Karpas-422 (cell line): ENCODE measurements around the gene HORMAD2. TPM values are rescaled to one million over a fixed set of nuclear protein-coding genes. Genes with fewer than 3 reads are reported as not detected.

Experiments used
- DNase-seq: peaks from one replicate; pipeline ENCODE4 v3.0.0-alpha.2; 2015
- H2AFZ ChIP-seq: fragments of 200-600 bp; sonication (generic); 2 replicates; pipeline ENCODE4 v1.6.1; 2014; ENCODE audit warnings: antibody characterized with exemption, low read length, mixed read lengths
- H3K27ac ChIP-seq: fragments of 200-600 bp; sonication (generic); 2 replicates; pipeline ENCODE4 v1.5.1; 2014; ENCODE audit warnings: mild to moderate bottlenecking, low read length, moderate library complexity
- H3K27me3 ChIP-seq: fragments of 200-600 bp; sonication (generic); 2 replicates; pipeline ENCODE4 v1.6.1; 2014; ENCODE audit warnings: low read length, mixed read lengths
- H3K36me3 ChIP-seq: fragments of 200-600 bp; sonication (generic); 2 replicates; pipeline ENCODE4 v1.6.1; 2014; ENCODE audit warnings: low read length, mixed read lengths; ENCODE audit not compliant: insufficient read depth
- H3K4me1 ChIP-seq: fragments of 200-600 bp; sonication (generic); 2 replicates; pipeline ENCODE4 v1.6.1; 2014; ENCODE audit warnings: mild to moderate bottlenecking, low read length, mixed read lengths
- H3K4me2 ChIP-seq: fragments of 200-600 bp; sonication (generic); 2 replicates; pipeline ENCODE4 v1.6.1; 2014; ENCODE audit warnings: low read length, low read depth, mild to moderate bottlenecking; ENCODE audit not compliant: poor library complexity, severe bottlenecking
- H3K4me3 ChIP-seq: fragments of 200-600 bp; sonication (generic); 2 replicates; pipeline ENCODE4 v1.5.1; 2014; ENCODE audit warnings: mild to moderate bottlenecking, antibody characterized with exemption, low read length, mixed read lengths
- H3K79me2 ChIP-seq: fragments of 200-600 bp; sonication (generic); 2 replicates; pipeline ENCODE4 v1.6.1; 2014; ENCODE audit warnings: mild to moderate bottlenecking, low read length, mixed read lengths
- H3K9ac ChIP-seq: fragments of 200-600 bp; sonication (generic); 2 replicates; pipeline ENCODE4 v1.6.0; 2014; ENCODE audit warnings: low read length
- H3K9me2 ChIP-seq: fragments of 200-600 bp; sonication (generic), shearing (Covaris generic); replicated peaks from 2 replicates; pipeline ENCODE4 v1.6.0; 2014; ENCODE audit warnings: mild to moderate bottlenecking, low read length, moderate library complexity; ENCODE audit not compliant: insufficient read depth
- H3K9me3 ChIP-seq: fragments of 300-700, 200-600 bp; sonication (generic); 2 replicates; pipeline ENCODE4 v1.6.1; 2014; ENCODE audit warnings: low read length, mixed read lengths
- H4K20me1 ChIP-seq: fragments of 200-600 bp; sonication (generic); 2 replicates; pipeline ENCODE4 v1.6.1; 2014; ENCODE audit warnings: mild to moderate bottlenecking, antibody characterized with exemption, low read length, low read depth; ENCODE audit not compliant: insufficient read depth
- total RNA-seq: library from RNA; depleted of rRNA; stranded (reverse); fragments of >200 nt; shearing (Covaris generic); gene quantifications from 2 replicates; pipeline ENCODE4 v1.2.3, GENCODE V29; 2014; ENCODE audit warnings: low replicate concordance

Gene HORMAD2
- total RNA-seq, 1 experiment from 2014 or later, result not detected

DNA sequence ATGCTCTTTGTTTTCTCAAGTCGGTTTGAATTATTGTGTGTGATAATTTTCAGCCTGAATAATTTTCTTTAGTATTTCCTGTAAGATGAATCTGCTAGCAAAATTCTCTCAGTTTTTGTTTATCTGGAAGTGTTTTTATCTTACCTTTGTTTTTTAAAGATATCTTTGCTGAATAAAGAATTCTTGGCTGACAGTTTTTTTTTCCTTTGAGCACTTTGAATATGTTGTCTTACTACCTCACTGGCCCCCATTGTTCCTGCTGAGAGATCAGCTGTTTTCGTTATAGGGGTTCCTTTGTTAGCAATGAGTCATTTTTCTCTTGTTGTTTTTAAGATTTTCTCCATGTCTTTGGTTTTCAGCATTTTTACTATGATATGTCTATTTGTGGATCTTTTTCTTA, 63.0 kb downstream of the HORMAD2 start:
- H3K9ac ChIP-seq, result no peak overlapping the region
- DNase-seq, result no peak
- no peaks in the 10 kb centered on the region for H3K4me1 ChIP-seq
- H3K4me2 ChIP-seq, result no peak overlapping the region
- no peak overlapping the region for H3K4me3 ChIP-seq
- no peak overlapping the region for H3K27ac ChIP-seq
- no peak overlapping the region for H2AFZ ChIP-seq
- no peaks in the 10 kb centered on the region for H3K36me3 ChIP-seq
- no peaks in the 10 kb centered on the region for H4K20me1 ChIP-seq
- no peaks in the 10 kb centered on the region for H3K9me2 ChIP-seq
- no peaks in the 10 kb centered on the region for H3K27me3 ChIP-seq
- H3K9me3 ChIP-seq, result no peaks in the 10 kb centered on the region
- no peaks in the 10 kb centered on the region for H3K79me2 ChIP-seq

DNA sequence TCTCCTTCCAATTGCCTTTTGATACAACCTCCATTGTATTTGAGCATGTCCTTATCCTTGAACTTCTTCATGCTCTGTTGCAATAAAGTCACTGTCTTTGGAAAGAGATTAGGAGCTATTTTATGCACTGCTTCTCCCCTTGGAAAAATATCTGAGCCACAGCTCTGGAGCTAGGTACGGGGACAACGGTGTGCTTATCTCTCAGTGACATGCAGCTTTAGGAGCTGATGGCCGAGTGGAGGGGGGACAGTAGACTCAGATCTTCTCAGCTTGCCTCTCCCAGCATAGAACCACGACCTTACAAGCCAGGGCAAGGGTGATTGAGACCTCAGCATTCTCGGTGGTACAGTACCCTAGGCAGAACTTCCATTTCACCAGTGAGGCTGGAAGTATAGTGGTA, 64.1 kb downstream of the HORMAD2 start:
- no peaks in the 10 kb centered on the region for H3K27me3 ChIP-seq
- no peak overlapping the region for H3K9ac ChIP-seq
- H3K9me3 ChIP-seq, result no peaks in the 10 kb centered on the region
- H3K4me3 ChIP-seq, result no peak overlapping the region
- H3K79me2 ChIP-seq, result no peaks in the 10 kb centered on the region
- no peak overlapping the region for H2AFZ ChIP-seq
- no peak overlapping the region for H3K27ac ChIP-seq
- H3K4me1 ChIP-seq, result no peaks in the 10 kb centered on the region
- no peak overlapping the region for H3K4me2 ChIP-seq
- no peaks in the 10 kb centered on the region for H3K9me2 ChIP-seq
- H4K20me1 ChIP-seq, result no peaks in the 10 kb centered on the region
- DNase-seq, result no peak
- H3K36me3 ChIP-seq, result no peaks in the 10 kb centered on the region

DNA sequence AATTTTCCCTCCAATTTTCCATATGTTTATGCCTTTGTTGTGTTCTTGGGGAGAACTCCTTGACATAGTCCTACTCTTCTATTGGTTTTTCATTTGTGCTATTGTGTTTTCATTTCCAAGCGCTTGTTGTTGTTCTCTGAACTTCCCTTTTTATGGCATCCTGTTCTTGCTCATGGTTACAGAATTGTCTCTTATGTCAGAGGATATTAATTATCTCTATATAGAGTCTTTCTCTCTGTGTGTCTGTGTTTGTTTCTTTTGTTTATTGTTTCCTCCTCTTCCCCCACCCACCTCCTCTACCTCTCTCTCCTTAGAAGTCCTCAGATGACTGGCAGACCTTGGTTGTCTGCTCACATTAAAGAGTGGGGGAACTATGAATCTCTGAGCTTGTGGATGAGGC, 69.9 kb downstream of the HORMAD2 start:
- H3K36me3 ChIP-seq, result no peaks in the 10 kb centered on the region
- H2AFZ ChIP-seq, result no peak overlapping the region
- H3K79me2 ChIP-seq, result no peaks in the 10 kb centered on the region
- no peaks in the 10 kb centered on the region for H3K9me3 ChIP-seq
- H3K27me3 ChIP-seq, result no peaks in the 10 kb centered on the region
- no peaks in the 10 kb centered on the region for H3K9me2 ChIP-seq
- no peaks in the 10 kb centered on the region for H3K4me1 ChIP-seq
- H3K27ac ChIP-seq, result no peak overlapping the region
- DNase-seq, result no peak
- no peak overlapping the region for H3K4me2 ChIP-seq
- no peaks in the 10 kb centered on the region for H4K20me1 ChIP-seq
- no peak overlapping the region for H3K9ac ChIP-seq
- no peak overlapping the region for H3K4me3 ChIP-seq

DNA sequence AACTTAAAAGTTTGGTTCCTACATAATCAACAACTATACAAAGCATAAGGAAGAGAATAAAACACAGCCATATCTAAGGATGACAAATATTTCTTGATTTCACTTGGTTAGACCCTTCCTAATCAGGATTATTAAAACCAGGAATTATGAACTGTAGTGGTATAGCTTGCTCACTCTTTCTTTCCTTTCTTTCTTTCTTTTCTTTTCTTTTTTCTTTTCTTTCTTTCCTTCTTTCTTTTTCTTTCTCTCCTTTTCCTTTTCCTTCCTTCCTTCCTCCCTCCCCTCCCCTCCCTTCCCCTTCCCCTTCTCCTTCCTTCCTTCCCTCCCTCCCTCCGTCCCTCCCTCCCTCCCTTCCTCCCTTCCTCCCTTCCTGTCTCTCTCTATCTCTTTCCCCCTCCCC, 78.0 kb downstream of the HORMAD2 start:
- Histone ChIP-seq H2AFZ (no peak overlapping the region), H3K4me3 (no peak overlapping the region), H3K79me2 (no peaks in the 10 kb centered on the region), H3K9me2 (no peaks in the 10 kb centered on the region), H3K27me3 (no peaks in the 10 kb centered on the region), H3K9ac (no peak overlapping the region), H3K36me3 (no peaks in the 10 kb centered on the region), H3K4me1 (no peaks in the 10 kb centered on the region), H4K20me1 (no peaks in the 10 kb centered on the region), H3K9me3 (no peaks in the 10 kb centered on the region), H3K27ac (no peak overlapping the region), H3K4me2 (no peak overlapping the region)
- no peak for DNase-seq

DNA sequence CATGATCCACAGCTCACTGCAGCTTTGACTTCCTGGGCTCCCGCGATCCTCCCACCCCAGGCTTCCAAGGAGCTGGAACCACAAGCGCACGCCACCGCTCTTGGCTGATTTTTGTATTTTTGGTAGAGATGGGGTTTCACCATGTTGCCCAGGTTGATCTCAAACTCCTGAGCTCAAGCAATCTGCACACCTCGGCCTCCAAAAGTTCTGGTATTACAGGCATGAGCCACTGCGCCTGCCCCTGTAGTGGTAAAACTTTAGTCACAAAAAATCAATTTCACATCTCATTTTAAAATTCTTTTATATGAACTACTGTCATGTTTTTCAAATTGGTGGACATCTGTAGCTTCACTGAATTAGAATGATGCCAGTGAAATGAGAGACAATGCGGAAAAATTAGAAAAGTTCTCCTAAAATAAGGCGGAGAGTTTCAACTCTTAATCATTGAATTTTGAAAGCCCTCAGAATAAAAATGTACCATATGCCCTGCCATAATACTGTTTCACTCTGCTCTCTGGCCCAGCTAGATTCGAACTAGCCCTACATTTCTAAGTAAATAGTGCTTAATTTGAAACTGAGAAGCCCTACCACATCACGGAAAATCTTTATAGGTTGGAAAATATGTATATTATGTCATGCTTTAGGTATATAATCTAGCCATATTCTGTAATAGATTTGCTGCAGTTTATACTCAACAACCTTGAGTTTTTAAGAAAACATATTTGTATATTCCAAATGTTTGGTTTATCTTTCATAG, 78.7 kb downstream of the HORMAD2 start:
- no peak for DNase-seq
- Histone ChIP-seq H3K36me3 (no peaks in the 10 kb centered on the region), H4K20me1 (no peaks in the 10 kb centered on the region), H3K4me3 (no peak overlapping the region), H3K79me2 (no peaks in the 10 kb centered on the region), H3K9ac (no peak overlapping the region), H2AFZ (no peak overlapping the region), H3K4me1 (no peaks in the 10 kb centered on the region), H3K27ac (no peak overlapping the region), H3K9me3 (no peaks in the 10 kb centered on the region), H3K9me2 (no peaks in the 10 kb centered on the region), H3K27me3 (no peaks in the 10 kb centered on the region), H3K4me2 (no peak overlapping the region)

DNA sequence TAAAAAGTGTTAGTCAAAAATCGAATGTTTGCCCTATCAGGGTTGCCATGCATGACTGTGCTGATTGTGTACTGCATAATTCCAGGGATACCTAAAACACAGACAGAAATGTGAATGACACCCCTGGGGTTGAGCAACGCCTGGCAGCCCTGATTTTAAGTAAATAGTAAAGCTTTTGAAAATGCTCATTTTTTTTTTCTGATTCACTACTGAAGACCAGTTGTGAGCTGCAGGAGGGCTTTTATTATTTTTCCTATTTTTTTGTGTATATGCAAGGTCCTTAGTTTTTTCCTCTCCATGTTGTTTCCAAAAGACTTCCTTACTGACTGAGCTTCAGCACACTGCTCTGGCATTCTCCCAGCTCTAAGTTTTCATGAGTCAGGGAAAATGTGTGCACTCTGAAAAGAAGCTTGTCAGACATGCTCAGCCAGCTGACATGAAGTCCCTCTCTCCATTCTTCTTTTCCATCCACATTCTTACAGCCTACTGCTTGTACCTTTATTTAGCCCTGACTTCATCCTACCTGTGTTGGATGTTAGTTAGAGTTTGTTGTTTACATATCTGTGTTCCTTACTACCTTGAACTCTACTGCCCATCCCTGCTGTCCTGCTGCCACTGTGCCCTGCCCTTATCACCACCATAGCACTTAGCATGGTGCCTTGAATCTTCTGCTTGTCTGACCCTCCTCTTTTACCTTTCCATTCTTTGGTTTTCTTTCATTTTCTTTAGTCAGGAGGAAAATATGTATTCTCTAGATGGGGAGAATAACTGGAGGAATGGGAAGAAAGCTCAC, 79.5 kb downstream of the HORMAD2 start:
- Histone ChIP-seq H3K4me2 (no peak overlapping the region), H3K9ac (no peak overlapping the region), H4K20me1 (no peaks in the 10 kb centered on the region), H3K79me2 (no peaks in the 10 kb centered on the region), H3K4me1 (no peaks in the 10 kb centered on the region), H3K27ac (no peak overlapping the region), H3K4me3 (no peak overlapping the region), H3K36me3 (no peaks in the 10 kb centered on the region), H3K9me2 (no peaks in the 10 kb centered on the region), H2AFZ (no peak overlapping the region), H3K27me3 (no peaks in the 10 kb centered on the region), H3K9me3 (no peaks in the 10 kb centered on the region)
- DNase-seq, result no peak

DNA sequence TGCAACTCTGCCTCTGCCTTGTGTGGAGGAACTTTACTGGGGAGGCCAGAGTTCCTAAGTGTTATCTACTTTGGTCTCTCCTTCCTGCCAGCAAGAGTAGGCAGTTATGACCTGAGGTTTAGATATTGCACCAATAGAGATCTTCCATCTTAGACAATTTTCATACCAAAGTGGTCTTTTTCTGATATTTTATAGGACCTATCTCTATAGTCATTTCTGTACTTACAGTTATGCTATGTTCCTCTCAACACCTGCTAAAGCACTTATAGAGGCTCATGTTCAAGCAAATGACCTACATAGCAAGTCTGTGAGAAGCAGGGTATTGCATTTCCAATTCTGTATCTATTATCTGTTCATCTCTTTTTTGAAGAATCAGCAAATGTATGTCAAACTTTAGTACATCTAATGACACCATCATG, 80.8 kb downstream of the HORMAD2 start:
- Histone ChIP-seq H3K9ac (no peak overlapping the region), H3K9me3 (no peaks in the 10 kb centered on the region), H3K79me2 (no peaks in the 10 kb centered on the region), H3K4me2 (no peak overlapping the region), H3K27ac (no peak overlapping the region), H3K9me2 (no peaks in the 10 kb centered on the region), H3K36me3 (no peaks in the 10 kb centered on the region), H3K4me3 (no peak overlapping the region), H4K20me1 (no peaks in the 10 kb centered on the region), H2AFZ (no peak overlapping the region), H3K4me1 (no peaks in the 10 kb centered on the region), H3K27me3 (no peaks in the 10 kb centered on the region)
- DNase-seq, result no peak

DNA sequence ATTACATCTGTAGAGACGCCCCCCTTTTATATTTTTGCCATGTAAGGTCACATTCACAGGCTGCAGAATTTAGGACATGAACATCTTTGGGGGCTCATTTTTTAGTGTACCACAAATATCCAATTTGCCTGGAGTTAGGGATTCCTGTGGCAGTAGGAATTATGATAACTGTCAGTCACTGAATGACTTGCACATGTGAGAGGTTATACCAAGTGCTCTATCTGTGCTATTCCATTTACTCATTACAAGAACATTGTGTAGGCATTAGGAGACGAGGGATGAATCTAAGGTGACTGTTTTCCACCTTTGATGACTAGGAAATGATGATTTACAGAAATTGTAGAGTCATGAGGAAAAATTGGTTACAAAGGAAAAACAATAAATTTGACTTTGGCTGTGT, 87.0 kb downstream of the HORMAD2 start:
- Histone ChIP-seq H3K27me3 (no peaks in the 10 kb centered on the region), H3K36me3 (no peaks in the 10 kb centered on the region), H4K20me1 (no peaks in the 10 kb centered on the region), H2AFZ (no peak overlapping the region), H3K9me3 (no peaks in the 10 kb centered on the region), H3K9ac (no peak overlapping the region), H3K27ac (no peak overlapping the region), H3K4me3 (no peak overlapping the region), H3K79me2 (no peaks in the 10 kb centered on the region), H3K9me2 (no peaks in the 10 kb centered on the region), H3K4me1 (no peaks in the 10 kb centered on the region), H3K4me2 (no peak overlapping the region)
- no peak for DNase-seq
